GM21367 (cell line): ENCODE results near the gene WDR27.
"Not testable (repeated sequence)": the region's sequence is repeated elsewhere in the genome, so short reads cannot be mapped to it uniquely, and the experiment has no call there.

Experiments used
- ATAC-seq: cut with Tn5 transposase; IDR thresholded peaks from one replicate; pipeline ENCODE4 v1.9.1; 2021; ENCODE audit not compliant: unreplicated experiment

The WDR27 gene

GRCh38 chr6:169533301-169534038 lies 168.4 kb downstream of the WDR27 start:
- no peak for ATAC-seq

- no peak for ATAC-seq
Measured at GRCh38 chr6:169530752-169531123, 171.1 kb downstream of the WDR27 start.

- no peak for ATAC-seq
Measured at GRCh38 chr6:169529931-169530751, 171.7 kb downstream of the WDR27 start.

- ATAC-seq: no peak
Measured at GRCh38 chr6:169528755-169529154, 173.1 kb downstream of the WDR27 start.

- ATAC-seq: no peak
Measured at GRCh38 chr6:169527306-169527705, 174.5 kb downstream of the WDR27 start.

GRCh38 chr6:169521825-169522224 lies 180.0 kb downstream of the WDR27 start:
- ATAC-seq: no peak

GRCh38 chr6:169520104-169520503 lies 181.7 kb downstream of the WDR27 start:
- no peak for ATAC-seq

GRCh38 chr6:169518451-169518850 lies 183.4 kb downstream of the WDR27 start:
- ATAC-seq: no peak

GRCh38 chr6:169513478-169514193 lies 188.2 kb downstream of the WDR27 start:
- no peak for ATAC-seq

- not testable (repeated sequence) for ATAC-seq
Measured at GRCh38 chr6:169511785-169512184, 190.0 kb downstream of the WDR27 start.

GRCh38 chr6:169510871-169511270 lies 191.0 kb downstream of the WDR27 start:
- no peak for ATAC-seq

GRCh38 chr6:169508452-169508851 lies 193.4 kb downstream of the WDR27 start:
- ATAC-seq: no peak

GRCh38 chr6:169503422-169504152 lies 198.2 kb downstream of the WDR27 start:
- no peak for ATAC-seq

GRCh38 chr6:169502445-169502844 lies 199.4 kb downstream of the WDR27 start:
- ATAC-seq: no peak

GRCh38 chr6:169501777-169502313 lies 200.0 kb downstream of the WDR27 start:
- no peak for ATAC-seq

GRCh38 chr6:169501128-169501527 lies 200.7 kb downstream of the WDR27 start:
- no peak for ATAC-seq

GRCh38 chr6:169500688-169501087 lies 201.1 kb downstream of the WDR27 start:
- ATAC-seq: no peak

- ATAC-seq: no peak
Measured at GRCh38 chr6:169499848-169500247, 202.0 kb downstream of the WDR27 start.

GRCh38 chr6:169498916-169499513 lies 202.8 kb downstream of the WDR27 start:
- ATAC-seq: no peak

- ATAC-seq: no peak
Measured at GRCh38 chr6:169495601-169496000, 206.2 kb downstream of the WDR27 start.
